Stimulated activated CD4-positive, alpha-beta T cell treated with anti-CD3 and anti-CD28 coated beads, TNF-alpha, amount 100 ng/mL, for 24 hours (primary cell): ENCODE measurements around the gene ACACA.

Experiments used
- DNase-seq, 3 experiments: peaks; one replicate each; pipeline ENCODE4 v3.0.0-alpha.2; 2020; ENCODE audit warnings: low read depth in 3 of 3

The ACACA gene

GRCh38 chr17:37231887-37232286 is 174.7 kb downstream of the ACACA start:
- DNase-seq = no peak

- no peak for DNase-seq
Observed at GRCh38 chr17:37230633-37231032, 176.0 kb downstream of the ACACA start.

- DNase-seq = no peak
Observed at GRCh38 chr17:37225465-37225864, 181.2 kb downstream of the ACACA start.

DNA sequence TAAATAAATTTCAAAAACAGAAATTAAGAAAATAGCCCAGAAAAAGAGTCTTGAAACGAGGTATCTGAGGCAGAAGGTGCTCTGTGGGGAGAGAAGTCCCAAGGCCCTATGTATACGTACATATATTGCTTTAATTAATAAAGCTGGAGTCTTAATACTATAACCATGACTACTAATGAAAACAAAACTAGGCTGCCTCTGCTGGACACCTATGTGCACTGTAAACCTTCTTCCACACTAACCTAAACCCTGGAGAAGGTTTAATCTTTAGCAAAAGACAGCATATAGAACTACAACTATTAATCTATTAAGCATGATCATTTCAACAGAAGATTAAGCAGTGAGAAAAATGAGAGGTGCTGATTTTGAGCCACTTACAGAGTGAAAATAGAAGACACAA is 184.8 kb downstream of the ACACA start:
- no peak for DNase-seq

- DNase-seq = no peak
Observed at GRCh38 chr17:37220607-37220953, 186.1 kb downstream of the ACACA start.

DNA sequence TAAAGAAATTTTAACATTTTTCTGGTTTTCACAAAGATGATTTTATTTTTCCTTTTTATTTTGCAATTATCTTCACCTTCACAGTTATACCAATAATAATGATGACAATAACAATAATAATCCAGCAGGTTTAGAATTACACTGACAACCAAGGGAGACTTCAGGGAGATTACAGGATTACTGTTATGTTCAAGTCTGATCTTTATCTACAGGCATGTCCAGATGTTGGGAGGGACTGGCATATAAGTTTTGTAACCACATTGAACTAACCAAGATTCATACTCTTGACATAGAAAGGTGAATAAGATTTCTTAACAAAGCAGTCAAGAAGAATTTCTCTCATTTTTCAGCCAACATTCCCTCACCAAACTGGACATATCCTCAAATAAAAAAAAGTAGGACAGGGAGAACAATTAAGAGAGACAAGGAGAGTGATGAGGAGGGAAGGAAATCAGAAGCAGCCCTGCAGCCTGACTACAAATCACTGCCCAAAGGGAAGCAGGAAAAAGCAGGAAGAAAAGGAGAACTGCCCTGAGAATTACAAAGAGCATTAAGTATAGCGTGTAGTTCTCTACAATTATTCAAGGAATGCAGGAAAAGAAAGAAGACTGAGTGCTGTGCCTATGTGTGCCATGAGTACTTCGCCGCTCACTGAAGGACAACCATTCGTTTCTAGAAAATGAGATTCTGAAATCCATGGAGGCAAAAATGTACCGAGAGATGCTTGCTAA is 186.6 kb downstream of the ACACA start:
- DNase-seq = no peak

GRCh38 chr17:37218849-37219248 is 187.8 kb downstream of the ACACA start:
- DNase-seq = no peak

DNA sequence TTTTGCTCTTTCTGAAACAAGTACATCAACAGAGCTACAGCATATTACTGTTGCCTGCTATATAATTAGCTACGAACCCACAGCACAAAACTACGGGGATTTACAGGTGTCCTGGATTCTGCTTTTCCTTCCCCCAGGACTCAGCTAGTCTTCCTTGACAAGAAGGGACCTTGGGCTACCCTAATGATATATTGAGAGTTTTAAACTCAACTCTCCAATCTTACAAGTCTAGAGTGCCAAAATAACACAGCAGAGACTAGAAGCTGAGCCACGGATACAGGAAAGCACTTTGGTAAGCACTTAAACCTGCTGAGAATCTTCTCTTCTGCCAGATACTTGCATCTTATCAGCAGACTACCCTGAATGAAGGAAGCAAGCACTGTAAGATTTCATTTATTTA is 192.2 kb downstream of the ACACA start:
- no peak for DNase-seq

- DNase-seq = no peak
Observed at GRCh38 chr17:37213927-37214326, 192.7 kb downstream of the ACACA start.

GRCh38 chr17:37212179-37212578 is 194.5 kb downstream of the ACACA start:
- DNase-seq = no peak

DNA sequence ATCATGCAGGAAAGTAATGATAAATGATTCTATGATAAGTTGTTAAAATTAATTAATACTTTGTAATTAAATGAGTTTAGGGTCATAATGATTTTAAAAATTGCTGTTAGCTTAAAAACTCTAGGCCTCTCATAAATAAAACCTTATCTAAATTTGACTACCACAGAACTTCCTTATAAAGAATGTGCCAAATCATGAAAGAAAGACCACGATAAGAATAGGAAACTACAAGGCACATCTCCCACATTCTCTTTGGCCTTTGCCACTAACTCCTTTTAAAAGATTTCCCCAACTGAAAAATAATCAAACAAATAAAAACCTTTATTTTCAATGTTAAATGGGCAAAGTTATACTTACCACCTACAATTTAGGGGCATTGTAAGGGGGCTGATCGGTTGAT is 195.5 kb downstream of the ACACA start:
- DNase-seq = no peak

GRCh38 chr17:37207103-37207502 is 199.5 kb downstream of the ACACA start:
- DNase-seq = no peak

- DNase-seq = no peak
Observed at GRCh38 chr17:37206299-37206698, 200.3 kb downstream of the ACACA start.

DNA sequence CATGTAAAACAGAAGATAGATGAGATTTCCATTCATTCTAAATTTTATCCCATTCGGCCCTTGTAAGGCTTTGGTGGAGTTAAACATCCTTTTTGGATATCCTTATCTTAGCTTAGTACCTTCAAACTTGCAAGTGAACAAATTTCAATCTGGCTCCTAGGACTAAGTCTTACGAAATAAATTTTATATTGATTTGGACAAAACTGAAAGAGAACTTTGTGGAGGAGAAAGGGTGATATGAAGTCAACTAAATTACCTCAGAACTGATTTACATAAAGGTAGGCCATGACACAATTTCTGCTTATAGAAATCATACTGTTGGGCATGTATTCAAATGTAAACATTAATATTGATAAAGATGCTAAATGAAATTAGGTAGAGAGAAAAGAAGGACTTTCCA is 206.1 kb downstream of the ACACA start:
- DNase-seq = no peak

GRCh38 chr17:37197336-37197735 is 209.3 kb downstream of the ACACA start:
- DNase-seq = no peak

- DNase-seq = no peak
Observed at GRCh38 chr17:37194208-37194607, 212.4 kb downstream of the ACACA start.

- DNase-seq = no peak
Observed at GRCh38 chr17:37191219-37191618, 215.4 kb downstream of the ACACA start.

DNA sequence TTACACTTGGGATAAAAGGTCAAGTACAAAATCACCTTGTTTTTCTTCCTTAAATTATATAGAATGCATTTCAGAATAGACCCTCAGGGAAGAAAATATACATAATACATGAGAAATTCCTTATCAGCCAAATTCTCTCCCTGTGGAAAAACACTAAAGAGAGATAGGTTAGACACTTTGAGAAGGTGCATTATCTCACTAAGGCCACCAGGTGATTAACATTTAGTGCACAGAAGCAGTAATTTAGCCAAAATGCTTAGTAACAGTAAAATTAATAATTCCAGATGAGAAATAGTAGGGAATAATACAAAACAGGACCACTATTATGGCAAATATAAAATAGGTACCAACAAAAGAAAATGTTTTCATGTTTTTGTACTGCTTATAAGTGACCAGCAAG is 216.1 kb downstream of the ACACA start:
- DNase-seq = no peak

DNA sequence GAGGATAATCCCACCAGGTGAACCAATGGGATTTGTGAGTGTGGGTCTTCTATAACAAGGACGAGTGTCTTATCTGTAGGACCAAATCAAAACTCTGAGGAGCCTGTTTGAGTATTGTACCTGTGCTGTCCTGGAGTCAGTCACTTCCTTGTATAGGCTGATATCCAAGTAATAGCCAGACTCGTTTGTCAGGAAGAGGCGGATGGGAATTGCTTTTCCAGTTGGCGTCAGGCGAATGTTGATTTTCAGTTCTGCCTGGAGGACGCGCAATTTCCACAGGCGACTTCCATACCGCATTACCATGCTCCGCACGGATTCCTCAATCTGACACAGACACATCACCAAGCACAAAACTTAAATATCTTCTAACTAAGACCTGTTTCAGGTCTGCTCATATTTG is 218.5 kb downstream of the ACACA start:
- no peak for DNase-seq

DNA sequence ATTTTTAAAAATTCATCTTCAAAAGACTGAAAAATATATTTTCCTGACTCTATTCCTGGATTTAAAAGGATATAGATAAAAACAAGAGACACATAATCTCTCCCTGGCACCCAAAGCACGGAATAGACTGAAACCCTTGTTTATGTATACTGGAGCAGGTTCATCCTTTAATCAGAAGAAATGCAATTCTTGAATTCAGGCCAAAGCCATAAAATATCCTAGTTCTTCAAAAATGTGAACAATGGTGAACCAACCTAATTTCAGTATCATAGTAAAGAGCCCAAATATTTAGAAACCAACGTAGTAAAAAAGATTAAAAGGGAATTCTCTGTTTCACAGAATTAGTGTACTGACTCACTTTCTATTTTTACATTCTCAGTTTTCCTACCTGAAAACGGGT is 219.4 kb downstream of the ACACA start:
- no peak for DNase-seq

- DNase-seq = no peak
Observed at GRCh38 chr17:37182786-37183465, 223.7 kb downstream of the ACACA start.

- no peak for DNase-seq
Observed at GRCh38 chr17:37180376-37180775, 226.3 kb downstream of the ACACA start.

- no peak for DNase-seq
Observed at GRCh38 chr17:37179893-37180292, 226.7 kb downstream of the ACACA start.
